Duodenal mucosa (tissue), 2 donors: ENCODE data around the gene SLC25A21.

Source experiments
- H3K27ac ChIP-seq: one replicate; pipeline ENCODE4 v1.7.0; 2013; ENCODE audit warnings: low read depth, low read length
- H3K27me3 ChIP-seq, 2 donors: one replicate each; pipeline ENCODE4 v1.7.0; 2013; ENCODE audit warnings: low read length in 2 of 2, control low read depth in 1 of 2; ENCODE audit not compliant: insufficient read depth in 2 of 2, control insufficient read depth in 1 of 2
- H3K36me3 ChIP-seq, 2 donors: one replicate each; pipeline ENCODE4 v1.7.0; 2013; ENCODE audit warnings: low read length in 2 of 2, control low read depth in 1 of 2; ENCODE audit not compliant: insufficient read depth in 2 of 2, control insufficient read depth in 1 of 2
- H3K4me1 ChIP-seq, 2 donors: one replicate each; pipeline ENCODE4 v1.7.0; 2013; ENCODE audit warnings: low read length in 2 of 2, control low read depth in 1 of 2; ENCODE audit not compliant: insufficient read depth in 2 of 2, control insufficient read depth in 1 of 2
- H3K4me3 ChIP-seq, 2 donors: one replicate each; pipeline ENCODE4 v1.7.0; 2013; ENCODE audit warnings: low read length in 2 of 2, low read depth in 1 of 2
- H3K9ac ChIP-seq, 2 donors: one replicate each; pipeline ENCODE4 v1.7.0; 2013; ENCODE audit warnings: low read length in 2 of 2, low read depth in 1 of 2
- H3K9me3 ChIP-seq, 2 donors: one replicate each; pipeline ENCODE4 v1.7.0; 2013; ENCODE audit warnings: low read length in 2 of 2, control low read depth in 1 of 2; ENCODE audit not compliant: control insufficient read depth in 1 of 2

SLC25A21 gene

DNA sequence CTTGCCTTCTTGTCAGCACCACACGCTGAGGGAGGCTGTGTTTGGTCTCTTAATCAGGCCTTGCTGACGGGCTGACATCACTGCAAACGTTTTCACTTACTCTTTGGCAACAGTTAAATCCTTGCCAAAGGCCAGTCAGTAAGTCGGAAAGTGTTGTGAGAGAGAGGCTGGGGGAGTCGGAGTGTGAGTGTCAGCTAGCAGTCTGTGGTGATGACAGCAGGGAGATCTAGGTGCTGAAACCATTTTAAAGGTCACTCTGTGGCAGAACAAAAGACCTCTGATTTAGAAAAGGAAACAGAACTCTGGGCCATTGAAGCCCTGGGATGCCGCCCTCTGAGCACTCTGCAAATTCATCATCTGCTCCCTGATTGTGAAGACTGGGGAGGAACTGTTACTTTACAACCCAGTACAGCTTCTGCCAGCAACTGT is 367.3 kb downstream of the SLC25A21 start:
- Histone ChIP-seq H3K4me1 (no peaks in the 10 kb centered on the region), H3K27ac (no peak overlapping the region), H3K27me3 (no peaks in the 10 kb centered on the region), H3K9me3 (no peaks in the 10 kb centered on the region), H3K9ac (no peak overlapping the region), H3K4me3 (no peak overlapping the region), H3K36me3 (no peaks in the 10 kb centered on the region)

DNA sequence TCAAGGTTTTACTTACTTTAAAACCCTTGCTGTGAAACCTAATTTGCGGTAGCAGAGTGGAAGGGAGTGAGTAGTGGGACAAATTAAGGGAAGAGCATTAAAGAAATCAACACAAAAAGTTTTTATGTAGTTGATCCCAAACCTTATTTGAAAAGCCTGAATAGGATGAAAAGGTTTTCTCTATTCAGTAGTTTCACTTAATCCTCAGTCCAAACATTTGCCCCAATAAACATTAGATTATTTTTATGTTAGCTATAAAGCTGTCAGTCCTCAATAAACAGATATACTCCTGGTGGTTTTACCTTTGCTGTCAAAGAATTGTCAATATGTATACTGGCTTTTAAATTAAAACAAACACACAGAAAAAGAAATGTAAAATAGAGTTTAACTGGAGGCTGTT is 374.8 kb downstream of the SLC25A21 start:
- H3K27ac ChIP-seq, result no peak overlapping the region
- H3K9me3 ChIP-seq, result no peaks in the 10 kb centered on the region
- no peaks in the 10 kb centered on the region for H3K27me3 ChIP-seq
- H3K4me1 ChIP-seq, result no peaks in the 10 kb centered on the region
- no peak overlapping the region for H3K4me3 ChIP-seq
- H3K36me3 ChIP-seq, result no peaks in the 10 kb centered on the region
- H3K9ac ChIP-seq, result no peak overlapping the region

DNA sequence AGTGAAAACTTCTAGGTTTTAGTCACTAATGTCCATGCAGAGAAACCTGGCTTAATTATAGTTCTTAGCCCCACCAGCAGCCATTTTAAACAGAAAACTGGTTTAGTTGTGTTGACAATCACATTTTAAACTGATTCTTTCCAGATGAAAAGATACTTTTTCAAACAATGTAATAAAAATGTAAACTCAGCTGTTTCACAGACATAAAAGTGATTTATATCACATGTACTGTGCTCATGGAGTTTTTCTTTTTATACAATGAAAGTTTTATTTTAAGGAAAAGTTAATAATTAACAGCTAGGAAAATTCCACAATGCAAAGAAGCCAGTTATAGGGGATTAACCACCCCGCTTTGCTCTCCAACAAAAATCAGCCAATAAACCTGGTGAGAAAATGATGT is 381.0 kb downstream of the SLC25A21 start:
- no peak overlapping the region for H3K27ac ChIP-seq

DNA sequence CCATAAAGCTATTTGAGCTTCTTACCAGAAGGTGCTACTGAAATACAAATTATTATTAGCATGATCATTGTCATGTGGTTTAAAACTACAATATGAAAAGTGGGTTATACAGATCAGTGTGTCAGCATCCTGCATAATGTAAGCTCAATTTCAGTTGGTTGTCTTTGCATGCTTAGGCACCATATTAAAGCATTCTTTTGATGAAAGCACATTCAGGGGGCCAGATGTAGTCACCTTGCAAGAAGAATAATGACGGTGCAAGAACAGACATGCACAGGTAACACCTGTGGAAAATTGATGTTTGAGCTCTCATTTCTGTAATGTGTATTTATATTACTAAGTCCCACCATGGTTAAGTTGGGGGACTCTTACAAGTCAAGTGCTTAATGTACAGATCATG is 386.9 kb downstream of the SLC25A21 start:
- Histone ChIP-seq H3K27me3 (no peaks in the 10 kb centered on the region), H3K36me3 (no peaks in the 10 kb centered on the region), H3K27ac (no peak overlapping the region), H3K4me1 (no peaks in the 10 kb centered on the region), H3K4me3 (no peak overlapping the region), H3K9ac (no peak overlapping the region), H3K9me3 (peaks cover 0 to 6% of the 10 kb centered on the region in 2 donors)

More for the DNA sequence above, 381.0 kb downstream of the SLC25A21 start:
- Histone ChIP-seq H3K27me3 (no peaks in the 10 kb centered on the region), H3K9ac (no peak overlapping the region), H3K4me3 (no peak overlapping the region), H3K36me3 (no peaks in the 10 kb centered on the region), H3K4me1 (no peaks in the 10 kb centered on the region), H3K9me3 (no peaks in the 10 kb centered on the region)

DNA sequence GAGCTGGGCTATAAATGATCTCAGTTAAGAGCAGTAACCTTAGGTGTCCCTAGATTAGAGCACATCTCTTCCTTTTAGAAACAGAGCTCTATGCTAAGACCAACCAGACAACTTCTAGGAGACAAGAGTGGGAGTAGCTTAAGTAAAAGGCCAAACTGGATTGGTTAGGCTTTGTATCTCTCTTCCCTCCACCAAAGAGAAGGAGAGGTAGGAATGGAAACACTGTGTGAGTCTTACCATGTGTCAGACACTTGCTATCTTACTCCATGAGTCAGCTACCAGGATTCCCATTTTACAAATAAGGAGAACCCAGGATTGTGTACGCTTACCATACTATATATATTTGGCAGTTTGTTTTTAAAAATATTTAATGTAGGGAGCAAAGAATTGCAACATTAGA is 387.9 kb downstream of the SLC25A21 start:
- Histone ChIP-seq H3K9ac (no peak overlapping the region), H3K4me1 (no peaks in the 10 kb centered on the region), H3K27me3 (no peaks in the 10 kb centered on the region), H3K27ac (no peak overlapping the region), H3K9me3 (peaks cover 0 to 6% of the 10 kb centered on the region in 2 donors), H3K36me3 (no peaks in the 10 kb centered on the region), H3K4me3 (no peak overlapping the region)

DNA sequence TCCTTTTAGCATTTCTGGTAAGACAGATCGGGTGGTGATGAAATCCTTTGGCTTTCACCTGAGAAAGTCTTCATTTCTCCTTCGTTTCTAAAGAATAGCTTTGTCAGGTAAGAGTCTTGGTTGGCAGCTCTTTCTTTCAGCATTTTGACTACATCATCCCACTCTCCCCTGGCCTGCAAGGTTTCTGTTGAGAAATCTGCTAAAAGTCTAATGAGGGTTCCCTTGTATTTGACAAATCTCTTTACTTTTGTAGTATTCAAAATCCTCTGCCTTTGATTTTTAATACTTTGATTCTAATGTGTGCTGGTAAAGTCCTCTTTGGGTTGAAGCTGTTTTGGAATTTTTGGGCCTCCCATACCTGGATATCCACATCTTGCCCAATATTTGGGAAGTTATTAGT is 390.5 kb downstream of the SLC25A21 start:
- no peaks in the 10 kb centered on the region for H3K4me1 ChIP-seq
- H3K27me3 ChIP-seq, result no peaks in the 10 kb centered on the region
- H3K9me3 ChIP-seq, result peaks cover 0 to 6% of the 10 kb centered on the region in 2 donors
- no peaks in the 10 kb centered on the region for H3K36me3 ChIP-seq
- no peak overlapping the region for H3K27ac ChIP-seq
- H3K4me3 ChIP-seq, result no peak overlapping the region
- H3K9ac ChIP-seq, result no peak overlapping the region

DNA sequence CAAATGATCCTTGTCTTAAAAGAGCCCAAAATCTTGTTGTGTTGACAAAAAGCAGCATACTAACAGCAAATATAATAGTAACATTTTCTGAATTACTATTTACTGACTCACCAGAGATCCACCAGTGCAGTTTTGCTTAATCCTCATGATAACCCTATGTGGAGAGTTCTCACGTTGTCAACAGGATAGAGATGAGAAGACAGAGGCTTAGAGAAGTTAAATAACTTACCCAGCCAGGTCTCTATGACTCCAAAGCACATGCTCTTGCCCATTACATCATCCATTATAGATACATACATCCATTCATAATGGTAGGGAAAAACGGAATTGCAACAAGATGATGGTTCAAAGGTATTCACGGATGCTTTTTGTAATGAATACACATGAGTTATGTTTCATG is 398.8 kb downstream of the SLC25A21 start:
- H3K27me3 ChIP-seq, result no peaks in the 10 kb centered on the region
- H3K4me3 ChIP-seq, result no peak overlapping the region
- no peak overlapping the region for H3K27ac ChIP-seq
- no peaks in the 10 kb centered on the region for H3K9me3 ChIP-seq
- H3K36me3 ChIP-seq, result no peaks in the 10 kb centered on the region
- no peak overlapping the region for H3K9ac ChIP-seq
- H3K4me1 ChIP-seq, result no peaks in the 10 kb centered on the region

DNA sequence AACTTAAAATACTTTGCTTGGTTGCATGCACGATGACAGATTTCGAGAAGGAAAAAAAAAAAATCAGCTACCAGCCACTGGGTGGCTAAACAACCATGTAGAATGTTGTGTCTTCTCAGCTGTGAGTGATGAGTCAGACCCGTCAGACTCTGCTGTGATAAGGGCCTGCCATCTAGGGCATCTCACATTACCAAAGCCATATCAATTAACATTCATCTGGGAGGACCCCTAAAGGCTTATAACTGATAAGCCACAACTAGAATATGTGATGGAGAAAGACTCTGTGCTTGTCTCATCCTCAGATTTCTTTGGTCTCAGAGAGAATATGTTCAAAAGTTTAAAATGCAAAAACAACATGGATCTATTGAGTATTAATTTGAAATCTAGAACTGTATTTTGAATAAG is 399.3 kb downstream of the SLC25A21 start:
- H3K9me3 ChIP-seq, result no peaks in the 10 kb centered on the region
- H3K27me3 ChIP-seq, result no peaks in the 10 kb centered on the region
- H3K27ac ChIP-seq, result no peak overlapping the region
- H3K36me3 ChIP-seq, result no peaks in the 10 kb centered on the region
- no peak overlapping the region for H3K9ac ChIP-seq
- H3K4me1 ChIP-seq, result no peaks in the 10 kb centered on the region
- no peak overlapping the region for H3K4me3 ChIP-seq

DNA sequence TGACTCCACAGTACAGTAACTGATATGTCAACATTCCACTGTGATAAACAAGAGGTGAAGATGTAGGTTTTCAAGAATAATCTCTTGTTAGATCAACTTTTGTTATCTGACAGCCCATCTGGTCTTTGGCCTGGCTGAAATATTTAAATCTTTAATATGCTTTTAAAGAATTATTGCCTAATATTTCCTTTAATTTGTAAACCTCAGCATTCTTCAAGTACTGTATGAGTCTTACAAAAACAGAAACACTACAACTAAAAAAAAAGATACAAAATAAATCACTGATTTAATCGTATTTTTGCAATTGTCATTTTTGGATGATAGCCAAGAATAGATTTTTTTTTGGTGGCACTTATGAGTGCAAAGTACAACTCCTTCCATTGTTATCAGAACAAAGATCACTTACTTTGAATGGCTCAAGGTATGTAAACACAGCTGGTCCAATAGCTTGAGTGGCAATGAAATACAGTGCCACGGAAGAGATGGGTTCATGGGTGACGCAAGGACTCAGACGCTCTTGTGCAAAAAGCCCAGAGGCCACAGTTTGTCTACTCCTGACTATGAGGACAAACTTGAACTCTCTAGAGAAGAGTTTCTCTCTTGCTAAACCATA is 401.3 kb downstream of the SLC25A21 start:
- no peak overlapping the region for H3K9ac ChIP-seq
- H3K4me3 ChIP-seq, result no peak overlapping the region
- H3K36me3 ChIP-seq, result no peaks in the 10 kb centered on the region
- no peak overlapping the region for H3K27ac ChIP-seq
- no peaks in the 10 kb centered on the region for H3K4me1 ChIP-seq
- no peaks in the 10 kb centered on the region for H3K9me3 ChIP-seq
- H3K27me3 ChIP-seq, result no peaks in the 10 kb centered on the region

DNA sequence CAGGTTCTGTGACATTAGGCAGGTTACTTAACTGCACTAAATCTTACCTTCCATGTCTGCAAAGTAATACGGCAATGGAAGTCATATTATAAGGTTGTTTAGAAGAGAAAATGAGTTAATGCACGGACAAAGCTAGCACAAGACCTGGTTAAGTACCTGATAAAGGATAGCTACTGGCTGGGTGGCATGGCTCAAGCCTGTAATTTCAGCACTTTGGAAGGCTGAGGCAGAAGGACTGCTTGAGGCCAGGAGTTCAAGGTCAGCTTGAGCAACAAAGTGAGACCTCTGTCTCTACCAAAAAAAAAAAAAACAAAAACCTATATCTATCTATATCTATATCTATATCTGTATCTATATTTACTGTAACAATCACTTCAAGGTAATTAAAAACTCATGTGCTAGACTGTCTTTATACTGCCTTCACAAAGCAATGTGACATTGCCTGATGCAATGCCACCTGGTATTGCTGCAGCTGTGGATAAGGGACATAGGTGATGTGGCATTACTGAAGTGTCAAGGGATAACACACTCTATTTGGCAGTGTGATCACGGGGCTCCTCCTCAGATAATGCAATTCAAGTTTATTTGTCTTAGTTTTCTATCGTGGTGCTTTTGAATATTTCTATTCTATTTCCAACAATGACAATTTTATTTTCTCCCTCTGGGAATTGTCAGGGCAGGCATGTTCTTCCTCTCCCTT is 403.6 kb downstream of the SLC25A21 start:
- Histone ChIP-seq H3K27ac (no peak overlapping the region), H3K4me1 (no peaks in the 10 kb centered on the region), H3K36me3 (no peaks in the 10 kb centered on the region), H3K9ac (no peak overlapping the region), H3K27me3 (no peaks in the 10 kb centered on the region), H3K4me3 (no peak overlapping the region), H3K9me3 (no peaks in the 10 kb centered on the region)
